Hepatocyte (in vitro differentiated cells): Measurements from ENCODE around the gene TRIM3. TPM values are rescaled to one million over a fixed set of nuclear protein-coding genes. Genes with fewer than 3 reads are reported as not detected.

Source experiments
- DNase-seq: peaks from one replicate; pipeline ENCODE4 v3.0.0-alpha.2; 2016; ENCODE audit warnings: low spot score
- H2AFZ ChIP-seq: fragments of 200-600 bp; sonication (generic); 2 replicates; pipeline ENCODE4 v1.6.0; 2016; ENCODE audit warnings: antibody characterized with exemption, mild to moderate bottlenecking
- H3K27ac ChIP-seq: fragments of 200-600 bp; sonication (generic); 2 replicates; pipeline ENCODE4 v1.5.1; 2016; ENCODE audit warnings: mild to moderate bottlenecking
- H3K27me3 ChIP-seq: fragments of 200-600 bp; sonication (generic); 2 replicates; pipeline ENCODE4 v1.6.1; 2016
- H3K36me3 ChIP-seq: fragments of 200-600 bp; sonication (generic); replicated peaks from 2 replicates; pipeline ENCODE4 v1.5.1; 2016; ENCODE audit warnings: low read depth; ENCODE audit not compliant: insufficient read depth
- H3K4me1 ChIP-seq: fragments of 200-600 bp; sonication (generic); 2 replicates; pipeline ENCODE4 v1.5.1; 2016; ENCODE audit warnings: mild to moderate bottlenecking, moderate library complexity; ENCODE audit not compliant: insufficient read depth
- H3K4me2 ChIP-seq: fragments of 200-600 bp; sonication (generic); 2 replicates; pipeline ENCODE4 v1.6.0; 2016
- H3K4me3 ChIP-seq: fragments of 200-600 bp; sonication (generic); 2 replicates; pipeline ENCODE4 v1.5.1; 2016; ENCODE audit warnings: mild to moderate bottlenecking
- H3K79me2 ChIP-seq: fragments of 200-600 bp; sonication (generic); 2 replicates; pipeline ENCODE4 v1.6.0; 2017; ENCODE audit warnings: mild to moderate bottlenecking
- H3K9me2 ChIP-seq: fragments of 200-600 bp; sonication (generic); replicated peaks from 2 replicates; pipeline ENCODE4 v1.6.0; 2017; ENCODE audit warnings: mild to moderate bottlenecking; ENCODE audit not compliant: insufficient read depth
- H3K9me3 ChIP-seq: fragments of 200-600 bp; sonication (generic); 2 replicates; pipeline ENCODE4 v1.5.1; 2016; ENCODE audit warnings: low read depth, mild to moderate bottlenecking
- H4K20me1 ChIP-seq: fragments of 200-600 bp; sonication (generic); 2 replicates; pipeline ENCODE4 v1.6.0; 2016; ENCODE audit warnings: mild to moderate bottlenecking; ENCODE audit not compliant: insufficient read depth, poor library complexity, severe bottlenecking
- CTCF ChIP-seq: fragments of 200-600 bp; sonication (generic); IDR thresholded peaks from 2 replicates; pipeline ENCODE4 v1.5.1; 2016; ENCODE audit warnings: antibody characterized with exemption, mild to moderate bottlenecking; ENCODE audit not compliant: poor library complexity
- EZH2 ChIP-seq: fragments of 200-600 bp; sonication (generic); IDR thresholded peaks from 2 replicates; pipeline ENCODE4 v1.6.1; 2016; ENCODE audit warnings: antibody characterized with exemption, mild to moderate bottlenecking, borderline replicate concordance
- EZH2phosphoT487 ChIP-seq: fragments of 200-600 bp; sonication (generic); IDR thresholded peaks from one replicate; pipeline ENCODE4 v1.6.1; 2018; ENCODE audit warnings: antibody characterized with exemption, mild to moderate bottlenecking, low read depth, moderate library complexity; ENCODE audit not compliant: unreplicated experiment, severe bottlenecking
- WGBS: methylation state at CpG from one replicate; pipeline ENCODE4 v1.1.6; 2016; ENCODE audit warnings: low lambda C conversion rate; ENCODE audit errors: missing lambda C conversion rate; 5-methylcytosine and 5-hydroxymethylcytosine counted together
- polyA plus RNA-seq: library from polyadenylated mRNA; unstranded; fragments of >200 nt; fragmentation: Nextera tagmentation; extraction: Ambion mirVana; gene quantifications from 2 replicates; pipeline ENCODE4 v1.2.1, GENCODE V29; 2016
- total RNA-seq: library from RNA; depleted of rRNA; stranded (reverse); fragments of >200 nt; gene quantifications from 2 replicates; pipeline ENCODE4 v1.2.3, GENCODE V29; 2014

The TRIM3 gene
- total and polyA plus RNA-seq, 2 experiments from 2014 or later, result 26.2 to 35.5 TPM

GRCh38 chr11:6458352-6459098, 15.2 kb downstream of the TRIM3 start:
- H3K9me3 ChIP-seq, result no peaks in the 10 kb centered on the region
- no peak overlapping the region for H2AFZ ChIP-seq
- H3K9me2 ChIP-seq, result no peaks in the 10 kb centered on the region
- peak overlapping the region; percentile 79 for H3K27ac ChIP-seq
- H3K27me3 ChIP-seq, result no peaks in the 10 kb centered on the region
- H3K4me1 ChIP-seq, result peaks cover 15% of the 10 kb centered on the region
- H4K20me1 ChIP-seq, result no peaks in the 10 kb centered on the region
- no peaks in the 10 kb centered on the region for H3K36me3 ChIP-seq
- WGBS, result 48% methylated on average over 2 of the region's 2 CpGs
- peak overlapping the region; percentile 41 for H3K4me2 ChIP-seq
- TF ChIP-seq EZH2phosphoT487, result no peak
- no peak for TF ChIP-seq EZH2
- no peak for TF ChIP-seq CTCF
- DNase-seq, result no peak
- H3K4me3 ChIP-seq, result no peak overlapping the region
- no peaks in the 10 kb centered on the region for H3K79me2 ChIP-seq

- Histone ChIP-seq H3K79me2 (no peaks in the 10 kb centered on the region), H3K4me3 (no peak overlapping the region), H2AFZ (no peak overlapping the region), H3K4me1 (peaks cover 15% of the 10 kb centered on the region), H3K36me3 (no peaks in the 10 kb centered on the region), H3K27me3 (no peaks in the 10 kb centered on the region), H4K20me1 (no peaks in the 10 kb centered on the region), H3K27ac (peak overlapping the region; percentile 79), H3K9me2 (no peaks in the 10 kb centered on the region), H3K9me3 (no peaks in the 10 kb centered on the region), H3K4me2 (no peak overlapping the region)
- no peak for TF ChIP-seq EZH2
- TF ChIP-seq CTCF, result no peak
- no peak for TF ChIP-seq EZH2phosphoT487
- WGBS, result 94% methylated on average over 22 of the region's 26 CpGs
- DNase-seq, result no peak
Measured at GRCh38 chr11:6457581-6458320, 16.0 kb downstream of the TRIM3 start.

- TF ChIP-seq EZH2phosphoT487 (no peak), CTCF (no peak), EZH2 (no peak)
- H4K20me1 ChIP-seq, result no peaks in the 10 kb centered on the region
- no peak overlapping the region for H3K4me3 ChIP-seq
- no peaks in the 10 kb centered on the region for H3K27me3 ChIP-seq
- H3K9me2 ChIP-seq, result no peaks in the 10 kb centered on the region
- no peak overlapping the region for H3K27ac ChIP-seq
- H3K36me3 ChIP-seq, result no peaks in the 10 kb centered on the region
- no peaks in the 10 kb centered on the region for H3K9me3 ChIP-seq
- no peak overlapping the region for H3K4me2 ChIP-seq
- DNase-seq, result no peak
- H3K79me2 ChIP-seq, result no peaks in the 10 kb centered on the region
- H3K4me1 ChIP-seq, result peaks cover 15% of the 10 kb centered on the region
- WGBS, result over 99% methylated on average over 55 of the region's 56 CpGs
- H2AFZ ChIP-seq, result no peak overlapping the region
Measured at GRCh38 chr11:6456361-6457073, 17.2 kb downstream of the TRIM3 start.
